Thymus (tissue), 11 donors: ENCODE data around the gene SUPT4H1. TPM values are rescaled to one million over a fixed set of nuclear protein-coding genes. Genes with fewer than 3 reads are reported as not detected.

Experiments used
- DNase-seq, 9 donors: peaks; one replicate each; pipeline ENCODE4 v3.0.0-alpha.2; 2013; ENCODE audit warnings: low spot score in 9 of 9, low read depth in 6 of 9, missing footprints in 1 of 9
- H3K27ac ChIP-seq, 2 donors: one replicate each; pipeline ENCODE4 v1.5.1; 2013; ENCODE audit warnings: control low read depth in 1 of 2, low read depth in 1 of 2, low read length in 1 of 2, mild to moderate bottlenecking in 1 of 2, moderate library complexity in 1 of 2
- H3K27me3 ChIP-seq, 2 donors: one replicate each; pipeline ENCODE4 v1.5.1; 2013; ENCODE audit warnings: low read length in 1 of 2; ENCODE audit not compliant: control insufficient read depth in 2 of 2, insufficient read depth in 1 of 2
- H3K36me3 ChIP-seq, 2 donors: one replicate each; pipeline ENCODE4 v1.5.1; 2013; ENCODE audit warnings: low read length in 1 of 2, mild to moderate bottlenecking in 1 of 2, moderate library complexity in 1 of 2; ENCODE audit not compliant: control insufficient read depth in 2 of 2, insufficient read depth in 2 of 2
- H3K4me1 ChIP-seq, 2 donors: one replicate each; pipeline ENCODE4 v1.5.1; 2013; ENCODE audit warnings: low read length in 2 of 2; ENCODE audit not compliant: control insufficient read depth in 2 of 2, insufficient read depth in 2 of 2
- H3K4me3 ChIP-seq, 2 donors: one replicate each; pipeline ENCODE4 v1.5.1; 2013; ENCODE audit warnings: low read length in 2 of 2, control low read depth in 1 of 2, mild to moderate bottlenecking in 1 of 2
- H3K9me3 ChIP-seq, 2 donors: one replicate each; pipeline ENCODE4 v1.5.1; 2013; ENCODE audit warnings: low read length in 1 of 2, mild to moderate bottlenecking in 1 of 2; ENCODE audit not compliant: control insufficient read depth in 2 of 2, insufficient read depth in 1 of 2
- WGBS: extraction: QIAGEN DNeasy Blood & Tissue Kit; methylation state at CpG from one replicate; pipeline ENCODE4 v1.1.7; 2013; 5-methylcytosine and 5-hydroxymethylcytosine counted together
- polyA plus RNA-seq: library from polyadenylated mRNA; stranded (reverse); fragments of 200-250 nt; gene quantifications from one replicate; pipeline ENCODE4 v1.2.3, GENCODE V29; 2013
- total RNA-seq: library from RNA; stranded (reverse); fragments of 120-200 nt; gene quantifications from one replicate; pipeline ENCODE4 v1.2.4, GENCODE V29; 2013
- donor health status: healthy.

The SUPT4H1 gene
- total and polyA plus RNA-seq, 2 donors, result 103 to 119 TPM

DNA sequence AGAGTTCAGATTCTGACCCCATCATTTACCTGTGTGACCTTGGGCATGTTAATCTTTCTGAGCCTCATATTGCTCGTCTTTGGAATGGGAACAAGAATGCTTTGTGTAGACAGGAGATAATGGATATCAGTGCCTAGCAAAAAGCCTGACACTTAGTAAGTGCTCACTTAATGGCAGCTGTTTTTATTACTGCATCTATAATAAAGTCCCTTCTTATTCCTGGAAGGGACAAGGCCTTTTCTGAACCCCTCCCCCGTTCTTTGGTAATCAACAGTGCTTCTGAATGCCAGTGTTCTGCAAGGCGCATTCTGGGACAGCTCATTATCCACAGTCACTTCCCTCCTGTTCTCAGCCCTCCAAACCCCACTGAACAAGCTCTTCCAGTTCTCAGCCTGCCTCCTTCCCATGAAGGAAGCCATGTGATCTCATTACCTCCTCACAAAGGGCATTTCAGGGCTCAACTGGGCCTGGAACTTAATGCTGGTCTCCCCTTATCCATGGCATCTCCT lies 25.1 kb upstream of the SUPT4H1 start:
- no peaks in the 10 kb centered on the region for H3K9me3 ChIP-seq
- no peaks in the 10 kb centered on the region for H3K27me3 ChIP-seq
- 98% methylated on average over 3 of the region's 3 CpGs for WGBS
- no peaks in the 10 kb centered on the region for H3K36me3 ChIP-seq
- no peak for DNase-seq
- H3K27ac ChIP-seq, result no peak overlapping the region
- H3K4me3 ChIP-seq, result no peak overlapping the region
- H3K4me1 ChIP-seq, result peaks cover 23 to 46% of the 10 kb centered on the region in 2 donors

DNA sequence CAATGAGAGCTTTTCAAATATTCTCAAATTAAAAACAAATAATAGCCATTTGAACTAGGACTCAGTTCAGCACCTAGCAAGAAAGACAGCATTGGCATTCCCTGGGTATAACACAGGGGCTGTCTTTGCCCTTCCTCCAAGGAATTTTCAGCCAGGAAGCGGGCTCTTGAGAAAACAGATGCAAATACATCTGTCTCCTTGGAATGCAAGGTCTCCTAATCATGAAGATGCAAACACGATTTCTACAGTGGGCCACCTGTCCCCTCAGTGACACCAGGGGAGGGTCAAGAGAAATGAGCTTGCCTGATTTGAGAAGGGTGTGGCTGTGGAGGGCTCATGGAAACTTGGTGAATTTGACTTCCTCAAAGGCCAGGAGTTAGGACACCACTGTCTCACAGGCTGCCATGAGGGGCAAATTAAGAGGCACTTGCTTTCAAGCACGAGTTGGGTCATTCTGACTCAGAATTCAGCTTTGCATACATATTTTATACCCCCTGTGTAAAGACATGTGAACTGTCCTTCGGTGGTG lies 24.5 kb upstream of the SUPT4H1 start:
- H3K4me1 ChIP-seq, result peaks cover 23 to 43% of the 10 kb centered on the region in 2 donors
- H3K27me3 ChIP-seq, result no peaks in the 10 kb centered on the region
- no peak for DNase-seq
- 96% methylated on average over 4 of the region's 4 CpGs for WGBS
- H3K4me3 ChIP-seq, result no peak overlapping the region
- no peaks in the 10 kb centered on the region for H3K9me3 ChIP-seq
- H3K36me3 ChIP-seq, result no peaks in the 10 kb centered on the region
- no peak overlapping the region for H3K27ac ChIP-seq

DNA sequence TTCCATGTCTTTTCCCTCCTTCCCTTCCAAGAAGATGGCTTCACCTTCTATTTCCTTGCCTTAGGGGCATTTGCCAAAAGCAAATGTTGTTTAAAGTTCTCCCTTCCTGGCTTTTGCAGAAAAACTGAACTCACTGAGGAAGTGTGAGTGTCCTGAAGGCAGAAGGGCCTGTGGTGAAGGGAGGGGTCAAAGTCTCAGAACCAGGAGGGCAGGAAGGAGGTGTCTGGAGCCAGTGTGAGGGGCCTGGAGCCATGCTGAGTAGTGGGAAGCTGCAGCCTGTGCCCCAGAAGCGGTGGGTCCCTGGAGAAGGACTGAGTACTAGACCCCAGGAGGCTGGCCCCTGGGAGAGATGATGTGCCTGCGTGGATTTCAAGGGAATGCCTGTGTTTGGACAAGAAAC lies 23.8 kb upstream of the SUPT4H1 start:
- H3K27me3 ChIP-seq, result no peaks in the 10 kb centered on the region
- 96% methylated on average over 2 of the region's 2 CpGs for WGBS
- DNase-seq, result no peak
- no peaks in the 10 kb centered on the region for H3K9me3 ChIP-seq
- H3K4me3 ChIP-seq, result no peak overlapping the region
- H3K4me1 ChIP-seq, result peaks cover 23 to 39% of the 10 kb centered on the region in 2 donors
- no peak overlapping the region for H3K27ac ChIP-seq
- no peaks in the 10 kb centered on the region for H3K36me3 ChIP-seq

DNA sequence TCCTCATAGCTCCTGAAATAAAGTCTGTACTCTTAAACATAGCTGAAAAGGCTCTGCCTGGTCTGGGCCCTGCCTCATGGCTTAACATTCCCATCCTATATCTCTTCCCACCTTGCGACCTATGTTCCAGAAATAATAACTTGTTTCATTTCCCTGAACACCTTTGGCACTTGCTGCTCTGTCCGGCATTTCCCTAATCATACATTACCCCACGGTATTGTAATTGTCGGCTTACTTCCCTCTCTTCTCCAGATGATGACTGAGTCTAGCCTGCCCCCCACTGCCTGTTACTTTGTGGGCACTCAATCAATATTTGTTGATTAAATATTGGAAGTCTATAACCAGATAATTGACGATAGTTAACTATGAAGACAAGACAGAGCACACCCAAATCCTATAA lies 23.3 kb upstream of the SUPT4H1 start:
- WGBS, result 89% methylated on average over 5 of the region's 5 CpGs

DNA sequence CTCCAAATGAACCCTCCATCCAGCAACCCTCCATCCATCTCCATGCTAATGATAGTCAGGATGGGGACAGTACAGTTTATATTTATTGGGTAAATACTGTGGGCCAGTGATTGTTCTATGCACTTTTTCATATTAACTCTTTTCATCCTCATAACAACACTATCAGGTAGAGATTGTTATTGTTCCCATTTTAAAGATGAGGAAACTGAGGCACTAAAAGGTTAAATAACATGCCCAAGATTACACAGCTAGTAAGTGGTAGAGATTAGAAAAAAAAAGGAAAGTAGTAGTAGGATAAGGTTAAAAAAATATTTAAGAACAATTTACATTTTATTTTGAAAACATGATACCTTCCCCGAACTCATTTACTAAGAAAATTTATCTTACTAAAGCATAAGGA lies 21.9 kb upstream of the SUPT4H1 start:
- WGBS, result 100% methylated on average over 1 of the region's 1 CpG
- no peak overlapping the region for H3K4me3 ChIP-seq
- H3K36me3 ChIP-seq, result peaks cover 0 to 4% of the 10 kb centered on the region in 2 donors
- H3K27me3 ChIP-seq, result no peaks in the 10 kb centered on the region
- H3K27ac ChIP-seq, result no peak overlapping the region
- DNase-seq, result no peak
- no peaks in the 10 kb centered on the region for H3K9me3 ChIP-seq
- peaks cover 6 to 27% of the 10 kb centered on the region in 2 donors for H3K4me1 ChIP-seq

More for the DNA sequence above, 23.3 kb upstream of the SUPT4H1 start:
- DNase-seq, result no peak
- H3K27ac ChIP-seq, result no peak overlapping the region
- peaks cover 18 to 34% of the 10 kb centered on the region in 2 donors for H3K4me1 ChIP-seq
- H3K27me3 ChIP-seq, result no peaks in the 10 kb centered on the region
- H3K9me3 ChIP-seq, result no peaks in the 10 kb centered on the region
- H3K4me3 ChIP-seq, result no peak overlapping the region
- peaks cover 0 to 3% of the 10 kb centered on the region in 2 donors for H3K36me3 ChIP-seq

DNA sequence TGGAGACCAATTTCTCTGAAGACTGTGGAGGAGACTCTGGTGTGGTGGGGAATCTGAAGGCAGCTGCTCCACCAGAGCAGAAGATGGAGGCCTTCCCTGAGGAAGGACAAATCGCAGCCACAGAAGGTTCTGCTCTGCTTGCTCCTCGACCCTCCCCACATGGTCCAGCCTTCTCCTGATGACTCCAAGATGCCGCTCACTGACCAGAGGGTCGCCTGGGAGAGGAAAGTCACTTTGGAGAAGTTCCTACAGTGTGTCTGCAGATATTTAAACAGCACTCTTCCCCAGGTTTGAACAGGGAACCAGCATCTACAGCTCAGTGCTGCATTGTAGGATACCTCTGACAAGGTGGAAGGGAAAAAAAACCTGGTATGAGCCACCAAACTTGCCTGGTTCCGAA lies 21.0 kb upstream of the SUPT4H1 start:
- Histone ChIP-seq H3K4me1 (peaks cover 0 to 22% of the 10 kb centered on the region in 2 donors), H3K9me3 (no peaks in the 10 kb centered on the region), H3K27me3 (no peaks in the 10 kb centered on the region), H3K36me3 (peaks cover 0 to 4% of the 10 kb centered on the region in 2 donors), H3K27ac (no peak overlapping the region), H3K4me3 (no peak overlapping the region)
- no peak for DNase-seq
- WGBS, result 97% methylated on average over 5 of the region's 5 CpGs

DNA sequence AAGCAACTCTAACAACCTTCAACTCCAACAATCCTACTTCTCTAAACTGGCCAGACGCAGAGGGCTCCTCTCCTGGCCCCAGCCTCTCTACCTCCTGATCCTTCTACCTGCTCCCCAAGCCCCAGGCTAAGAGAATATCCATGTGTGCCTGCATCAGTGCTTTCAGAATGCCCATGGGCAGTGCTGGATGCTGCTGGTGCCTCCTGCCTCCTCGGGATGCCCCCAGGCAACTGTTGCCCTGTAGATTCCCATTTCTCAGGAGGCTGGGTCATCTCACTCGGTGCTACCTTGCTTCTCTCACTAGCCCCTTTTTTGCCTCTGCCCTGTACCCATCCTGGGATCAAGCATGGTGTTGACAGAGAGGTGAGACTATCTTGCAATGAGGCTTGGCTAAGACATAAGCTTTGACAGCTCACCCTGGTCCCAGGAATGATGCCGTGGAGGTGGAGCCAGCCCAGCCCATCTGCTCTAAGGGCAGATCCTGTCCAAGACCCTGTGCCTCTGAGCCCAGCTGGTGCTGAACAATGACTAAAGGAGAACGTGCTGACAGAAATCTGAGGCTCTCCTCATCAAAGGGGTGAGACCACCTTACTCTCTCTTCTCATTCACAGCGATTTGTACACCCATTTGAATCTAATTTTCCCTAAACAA lies 19.4 kb upstream of the SUPT4H1 start:
- Histone ChIP-seq H3K27me3 (no peaks in the 10 kb centered on the region), H3K36me3 (peaks cover 0 to 4% of the 10 kb centered on the region in 2 donors), H3K27ac (no peak overlapping the region), H3K4me1 (peaks cover 1 to 19% of the 10 kb centered on the region in 2 donors), H3K4me3 (no peak overlapping the region), H3K9me3 (no peaks in the 10 kb centered on the region)
- no peak for DNase-seq
- WGBS, result 93% methylated on average over 6 of the region's 6 CpGs

DNA sequence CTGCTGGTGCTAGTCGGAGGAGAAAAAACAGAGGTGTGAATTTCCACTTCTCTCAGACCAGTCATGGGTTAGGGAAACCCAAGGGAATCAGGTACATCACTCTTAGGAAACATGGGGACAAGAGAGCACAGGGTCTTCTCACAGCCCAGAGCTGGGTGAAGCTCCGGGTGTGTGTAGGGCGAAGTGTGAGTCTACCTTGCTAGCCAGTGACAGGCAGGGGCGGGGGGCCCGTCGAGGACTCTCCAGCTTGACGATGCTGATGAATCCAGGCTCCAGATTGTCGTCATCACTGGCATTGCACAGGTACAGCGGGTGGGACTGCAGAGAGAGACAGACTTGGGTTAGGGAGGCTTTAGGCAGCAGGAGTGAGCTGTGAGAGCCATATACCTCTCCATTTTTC lies 18.7 kb upstream of the SUPT4H1 start:
- 91% methylated on average over 9 of the region's 9 CpGs for WGBS
- Histone ChIP-seq H3K9me3 (no peaks in the 10 kb centered on the region), H3K36me3 (peaks cover 0 to 4% of the 10 kb centered on the region in 2 donors), H3K27ac (no peak overlapping the region), H3K4me3 (no peak overlapping the region), H3K4me1 (peaks cover 8 to 23% of the 10 kb centered on the region in 2 donors), H3K27me3 (no peaks in the 10 kb centered on the region)
- no peak for DNase-seq

DNA sequence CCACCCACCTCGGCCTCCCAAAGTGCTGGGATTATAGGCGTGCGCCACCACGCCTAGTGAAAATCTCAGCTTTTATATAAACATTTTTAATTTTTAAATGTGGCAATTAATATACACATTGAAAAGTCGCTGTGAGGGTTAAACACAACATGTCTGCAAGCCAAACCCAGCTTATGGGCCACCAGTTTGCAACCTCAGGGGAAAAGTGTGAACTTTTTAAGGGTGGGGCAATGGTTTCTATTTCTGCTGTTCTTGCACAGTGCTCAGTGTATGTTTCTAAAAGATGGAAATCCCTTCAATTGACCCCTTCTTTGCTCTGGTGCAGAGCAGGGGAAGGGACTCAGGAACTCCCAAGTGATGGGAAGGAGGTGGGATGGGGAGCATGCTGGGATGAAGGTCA lies 18.3 kb upstream of the SUPT4H1 start:
- Histone ChIP-seq H3K9me3 (no peaks in the 10 kb centered on the region), H3K27ac (no peak overlapping the region)

More for the DNA sequence above, 18.3 kb upstream of the SUPT4H1 start:
- Histone ChIP-seq H3K36me3 (peaks cover 0 to 4% of the 10 kb centered on the region in 2 donors), H3K4me3 (no peak overlapping the region), H3K27me3 (no peaks in the 10 kb centered on the region), H3K4me1 (peaks cover 11 to 27% of the 10 kb centered on the region in 2 donors)
- DNase-seq, result no peak
- 97% methylated on average over 5 of the region's 5 CpGs for WGBS
